H1 (cell line): ENCODE measurements around the gene CACNA1B.

ENCODE experiments used
- CHD1 ChIP-seq: IDR thresholded peaks from 2 replicates; pipeline ENCODE4 v1.6.1; 2012; ENCODE audit warnings: low read depth, low read length, improper control_type of control experiment
- CTCF ChIP-seq, 3 experiments: IDR thresholded peaks; 1 replicate in 2 of 3; 2 replicates in 1 of 3; pipeline versions ENCODE4 v1.5.1 to v1.6.1; 2011; ENCODE audit warnings: low read length in 3 of 3, mild to moderate bottlenecking in 3 of 3, inconsistent platforms in 2 of 3, low read depth in 1 of 3, moderate library complexity in 1 of 3; ENCODE audit not compliant: insufficient read depth in 1 of 3; ENCODE audit errors: control extremely low read depth in 1 of 3
- EP300 ChIP-seq, 2 experiments: IDR thresholded peaks; 1 replicate in 1 of 2; 2 replicates in 1 of 2; pipeline ENCODE4 v1.6.1; 2011 to 2012; ENCODE audit warnings: low read depth in 2 of 2, low read length in 2 of 2, mild to moderate bottlenecking in 2 of 2, borderline replicate concordance in 1 of 2, inconsistent platforms in 1 of 2, moderate library complexity in 1 of 2
- EZH2 ChIP-seq: fragments of 200-600 bp; sonication (generic); IDR thresholded peaks from 2 replicates; pipeline ENCODE4 v1.7.1; 2012; ENCODE audit warnings: low read depth, mild to moderate bottlenecking, moderate library complexity, low read length, inconsistent platforms; ENCODE audit not compliant: severe bottlenecking
- KDM5A ChIP-seq: fragments of 200-600 bp; IDR thresholded peaks from 2 replicates; pipeline ENCODE4 v1.7.1; 2012; ENCODE audit warnings: mild to moderate bottlenecking, low read length, inconsistent platforms, mixed read lengths
- MAFK ChIP-seq: IDR thresholded peaks from 2 replicates; pipeline ENCODE4 v1.6.1; 2012; ENCODE audit warnings: low read depth, mild to moderate bottlenecking, improper control_type of control experiment, low read length
- POLR2A ChIP-seq, 2 experiments: IDR thresholded peaks; 1 replicate in 1 of 2; 2 replicates in 1 of 2; pipeline ENCODE4 v1.6.1; 2011; ENCODE audit warnings: low read depth in 2 of 2, low read length in 2 of 2, mild to moderate bottlenecking in 2 of 2; ENCODE audit errors: control extremely low read depth in 1 of 2
- RBBP5 ChIP-seq: IDR thresholded peaks from 2 replicates; pipeline ENCODE4 v1.7.1; 2012; ENCODE audit warnings: low read depth, mild to moderate bottlenecking, inconsistent platforms, low read length, moderate library complexity, borderline replicate concordance
- RNF2 ChIP-seq: fragments of 200-900, 300-1000 bp; sonication (generic); IDR thresholded peaks from 2 replicates; pipeline ENCODE4 v1.7.1; 2016; ENCODE audit warnings: borderline replicate concordance, low read depth, mild to moderate bottlenecking, antibody characterized with exemption, low read length; ENCODE audit not compliant: poor library complexity, severe bottlenecking; ENCODE audit errors: missing control alignments
- SUZ12 ChIP-seq: fragments of 200-600 bp; sonication (generic); IDR thresholded peaks from 2 replicates; pipeline ENCODE4 v1.6.1; 2012; ENCODE audit warnings: mild to moderate bottlenecking, inconsistent platforms, low read length, moderate library complexity, mixed read lengths
- TAF1 ChIP-seq: IDR thresholded peaks from 2 replicates; pipeline ENCODE4 v1.6.1; 2011; ENCODE audit warnings: mild to moderate bottlenecking, low read depth, low read length
- YY1 ChIP-seq: IDR thresholded peaks from 2 replicates; pipeline ENCODE4 v1.6.1; 2011; ENCODE audit warnings: low read depth, mild to moderate bottlenecking, low read length
- TF ChIP-seq, protein P1 (sequence below): IDR thresholded peaks from 2 replicates; pipeline ENCODE4 v1.6.1; 2011; ENCODE audit warnings: low read depth, mild to moderate bottlenecking, low read length; ENCODE audit not compliant: insufficient read depth
- TF ChIP-seq, protein P2 (sequence below): IDR thresholded peaks from 2 replicates; pipeline ENCODE4 v1.6.1; 2011; ENCODE audit warnings: low read length, improper control_type of control experiment

DNA sequence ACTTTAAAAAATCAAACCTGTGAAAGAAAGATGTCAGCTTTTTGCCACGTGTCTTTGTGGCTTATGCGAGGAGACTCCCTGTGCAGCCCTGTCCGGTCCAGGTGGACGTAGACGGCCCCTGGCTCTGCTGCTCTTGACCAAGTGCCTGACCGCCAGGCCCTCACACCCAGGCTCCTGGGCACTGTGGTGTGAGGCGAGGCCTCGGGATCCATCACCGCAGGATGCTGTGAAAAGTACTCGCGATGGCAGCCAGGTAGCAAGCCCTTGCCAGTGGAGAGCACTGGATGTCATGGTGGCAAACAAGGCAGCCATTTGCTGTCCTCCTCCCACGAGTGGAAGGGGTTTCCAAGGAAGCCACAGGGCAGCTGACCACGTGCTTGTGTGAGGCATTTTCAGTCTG, 245.1 kb downstream of the CACNA1B start:
- TF ChIP-seq EP300 (IDR thresholded peaks at IDR 0.05; ENCODE audit: borderline replicate concordance in 1 of 2, low read depth in 2 of 2, low read length in 2 of 2) (no peak), CTCF (IDR thresholded peaks at IDR 0.05; ENCODE audit: control extremely low read depth in 1 of 3, insufficient read depth in 1 of 3, low read depth in 1 of 3, low read length in 3 of 3) (no peak), KDM5A (no peak), SUZ12 (no peak), EZH2 (no peak), TAF1 (no peak), POLR2A (IDR thresholded peaks at IDR 0.05; ENCODE audit: control extremely low read depth in 1 of 2, low read depth in 2 of 2, low read length in 2 of 2) (no peak), CHD1 (no peak), RNF2 (no peak), MAFK (no peak), RBBP5 (no peak), YY1 (no peak)
- TF ChIP-seq, protein P1, sequence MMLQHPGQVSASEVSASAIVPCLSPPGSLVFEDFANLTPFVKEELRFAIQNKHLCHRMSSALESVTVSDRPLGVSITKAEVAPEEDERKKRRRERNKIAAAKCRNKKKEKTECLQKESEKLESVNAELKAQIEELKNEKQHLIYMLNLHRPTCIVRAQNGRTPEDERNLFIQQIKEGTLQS, result no peak
- TF ChIP-seq, protein P2, sequence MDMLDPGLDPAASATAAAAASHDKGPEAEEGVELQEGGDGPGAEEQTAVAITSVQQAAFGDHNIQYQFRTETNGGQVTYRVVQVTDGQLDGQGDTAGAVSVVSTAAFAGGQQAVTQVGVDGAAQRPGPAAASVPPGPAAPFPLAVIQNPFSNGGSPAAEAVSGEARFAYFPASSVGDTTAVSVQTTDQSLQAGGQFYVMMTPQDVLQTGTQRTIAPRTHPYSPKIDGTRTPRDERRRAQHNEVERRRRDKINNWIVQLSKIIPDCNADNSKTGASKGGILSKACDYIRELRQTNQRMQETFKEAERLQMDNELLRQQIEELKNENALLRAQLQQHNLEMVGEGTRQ, result no peak
